A673 (cell line): ENCODE data around the gene PLCG2. TPM values are rescaled to one million over a fixed set of nuclear protein-coding genes. Genes with fewer than 3 reads are reported as not detected.

Experiments used
- BruUV-seq: library from RNA; stranded (reverse); fragments of 400-500 nt; replicated peaks from 2 replicates; lab custom pipeline; 2021; lab: Mats Ljungman, UMichigan
- CTCF ChIA-PET: fragments of 300-600 bp; sonication (Branson Sonifier 250); formaldehyde crosslinking; loops from one replicate; lab custom pipeline; 2022; ENCODE audit warnings: antibody characterized with exemption; lab: Charles Lee
- POLR2A ChIA-PET: fragments of 300-600 bp; sonication (Branson Sonifier 250); formaldehyde crosslinking; loops from one replicate; lab custom pipeline; 2022; ENCODE audit warnings: antibody characterized with exemption; ENCODE audit not compliant: low non-redundant PET; lab: Charles Lee
- DNase-seq: peaks from one replicate; pipeline ENCODE4 v3.0.0-alpha.2; 2015; ENCODE audit warnings: low spot score
- H3K27ac ChIP-seq: fragments of 200-600 bp; sonication (generic); 2 replicates; pipeline ENCODE4 v1.5.1; 2016; ENCODE audit warnings: mixed run types, low read depth, mild to moderate bottlenecking, mixed read lengths, antibody characterized with exemption, low read length; ENCODE audit not compliant: poor library complexity, severe bottlenecking
- H3K27me3 ChIP-seq: fragments of 200-600 bp; sonication (generic); replicated peaks from 2 replicates; pipeline ENCODE4 v1.6.1; 2017; ENCODE audit warnings: mixed run types, low read depth, mild to moderate bottlenecking, mixed read lengths, antibody characterized with exemption, low read length; ENCODE audit not compliant: insufficient read depth, poor library complexity
- H3K36me3 ChIP-seq: fragments of 200-600 bp; sonication (generic); 2 replicates; pipeline ENCODE4 v1.6.1; 2016; ENCODE audit warnings: mixed run types, mild to moderate bottlenecking, mixed read lengths, antibody characterized with exemption, low read length; ENCODE audit not compliant: insufficient read depth, poor library complexity, severe bottlenecking
- H3K4me1 ChIP-seq: fragments of 200-600 bp; sonication (generic); 2 replicates; pipeline ENCODE4 v1.6.1; 2017; ENCODE audit warnings: mixed run types, mild to moderate bottlenecking, mixed read lengths, antibody characterized with exemption, low read length; ENCODE audit not compliant: insufficient read depth, poor library complexity, severe bottlenecking
- H3K4me3 ChIP-seq: fragments of 200-600 bp; sonication (generic); 2 replicates; pipeline ENCODE4 v1.5.1; 2016; ENCODE audit warnings: low read depth, mixed run types, mild to moderate bottlenecking, mixed read lengths, low read length; ENCODE audit not compliant: poor library complexity, severe bottlenecking
- H3K9me3 ChIP-seq: fragments of 200-600 bp; sonication (generic); 2 replicates; pipeline ENCODE4 v1.6.1; 2016; ENCODE audit warnings: mixed run types, low read depth, mild to moderate bottlenecking, mixed read lengths, antibody characterized with exemption, low read length; ENCODE audit not compliant: poor library complexity, severe bottlenecking
- CTCF ChIP-seq: fragments of 300-800, 200-600 bp; sonication (generic); conservative IDR thresholded peaks from 2 replicates; pipeline ENCODE4 v1.5.1; 2017; ENCODE audit warnings: low read depth, mild to moderate bottlenecking, antibody characterized with exemption, low read length, moderate library complexity, mixed read lengths
- EZH2 ChIP-seq: fragments of 200-600 bp; sonication (generic); IDR thresholded peaks from 2 replicates; pipeline ENCODE4 v1.6.1; 2017; ENCODE audit warnings: borderline replicate concordance, low read depth, mild to moderate bottlenecking, mixed read lengths, antibody characterized with exemption, low read length; ENCODE audit not compliant: poor library complexity, severe bottlenecking
- intact Hi-C: fragments of 100-400 bp; cut with micrococcal nuclease; formaldehyde crosslinking; loops from one replicate; pipeline ENCODE4 v1.10.0; 2022; ENCODE audit not compliant: unreplicated experiment
- total RNA-seq: library from RNA; stranded (reverse); gene quantifications from 2 replicates; pipeline ENCODE4 v1.2.3, GENCODE V29; 2021

The PLCG2 gene
- total RNA-seq, 1 experiment from 2014 or later: 9.6 TPM

GRCh38 chr16:81928271-81928918 is 149.3 kb downstream of the PLCG2 start:
- no TSS peak for BruUV-seq
- no peaks in the 10 kb centered on the region for H3K4me1 ChIP-seq
- no peak for DNase-seq
- POLR2A ChIA-PET: no interaction called here
- no peak overlapping the region for H3K27ac ChIP-seq
- no peaks in the 10 kb centered on the region for H3K27me3 ChIP-seq
- intact Hi-C loops: no loop called here
- no peak overlapping the region for H3K4me3 ChIP-seq
- H3K36me3 ChIP-seq: no peaks in the 10 kb centered on the region
- CTCF ChIA-PET: no interaction called here
- TF ChIP-seq CTCF: no peak
- no peak for TF ChIP-seq EZH2
- no peaks in the 10 kb centered on the region for H3K9me3 ChIP-seq

DNA sequence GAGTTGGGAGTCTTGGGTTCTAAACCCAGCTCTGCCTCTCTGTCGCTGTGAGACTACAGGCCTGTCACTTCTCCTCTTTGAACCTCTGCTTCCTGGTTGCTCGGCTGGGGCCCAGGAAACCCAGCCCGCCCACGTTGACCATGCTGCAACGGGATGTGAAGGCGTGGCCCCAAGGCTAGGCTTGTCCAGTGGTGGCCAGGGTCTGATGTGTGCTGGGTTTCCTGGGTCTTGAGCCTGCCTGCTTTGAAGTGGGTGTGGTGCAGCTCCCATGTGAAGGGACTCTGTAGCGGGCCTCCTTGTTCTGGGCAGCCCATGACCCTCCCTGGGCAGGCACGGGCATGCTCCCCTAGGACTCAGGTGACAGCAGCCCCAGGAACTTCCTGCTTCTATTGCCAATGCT is 149.9 kb downstream of the PLCG2 start:
- ChIA-PET CTCF (no interaction called here), POLR2A (no interaction called here)
- Histone ChIP-seq H3K27me3 (no peaks in the 10 kb centered on the region), H3K4me3 (no peak overlapping the region), H3K36me3 (no peaks in the 10 kb centered on the region), H3K4me1 (no peaks in the 10 kb centered on the region), H3K9me3 (no peaks in the 10 kb centered on the region), H3K27ac (no peak overlapping the region)
- no TSS peak for BruUV-seq
- DNase-seq: no peak
- intact Hi-C loops: no loop called here
- TF ChIP-seq EZH2 (no peak), CTCF (no peak)

DNA sequence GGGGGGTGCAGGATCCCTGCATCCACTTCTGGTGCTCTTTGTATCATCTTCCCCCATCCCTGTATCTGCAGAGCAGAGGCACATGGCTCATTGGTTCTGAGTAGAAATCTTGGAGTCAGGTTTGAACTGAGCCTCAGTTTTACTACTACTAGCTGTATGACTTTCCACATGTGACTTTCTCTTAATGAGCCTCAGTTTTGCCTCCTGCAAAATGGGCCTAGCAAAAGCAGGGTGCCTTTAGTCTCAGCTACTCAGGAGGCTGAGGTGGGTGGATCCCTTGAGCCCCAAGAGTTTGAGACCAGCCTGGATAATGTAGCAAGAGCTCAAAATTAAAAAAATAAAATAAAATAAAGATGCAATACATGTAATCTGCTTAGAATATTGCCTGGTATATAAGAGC is 150.8 kb downstream of the PLCG2 start:
- ChIA-PET POLR2A (no interaction called here), CTCF (no interaction called here)
- no peaks in the 10 kb centered on the region for H3K36me3 ChIP-seq
- no peak for TF ChIP-seq EZH2
- TF ChIP-seq CTCF: no peak
- no peak overlapping the region for H3K27ac ChIP-seq
- no peaks in the 10 kb centered on the region for H3K4me1 ChIP-seq
- no peak for DNase-seq
- H3K4me3 ChIP-seq: no peak overlapping the region
- intact Hi-C loops: no loop called here
- H3K9me3 ChIP-seq: no peaks in the 10 kb centered on the region
- BruUV-seq: no TSS peak
- no peaks in the 10 kb centered on the region for H3K27me3 ChIP-seq
